ENCODE data around the gene SULF2. TPM values are rescaled to one million over a fixed set of nuclear protein-coding genes. Genes with fewer than 3 reads are reported as not detected.

SULF2 gene
- total and polyA plus RNA-seq, 9 of the 15 experiments (the other 6 are each of a cell fraction or from before 2014, with no cell fraction given) = 0.33 TPM; not detected in 8

- CTCF ChIA-PET (ENCODE audit: low intra/inter-chr PET ratio) = no interaction called here
- BruUV-seq (replicated peaks) = no TSS peak
- peaks cover 7 to 31% of the 10 kb centered on the region in 2 experiments; a peak in 4 of 5 replicates for H3K27me3 ChIP-seq (ENCODE audit: control insufficient read depth in 2 of 2, insufficient read depth in 2 of 2, low read length in 2 of 2)
- H3K9me3 ChIP-seq (replicated peaks; ENCODE audit: control insufficient read depth, insufficient read depth, low read depth, low read length) = no peaks in the 10 kb centered on the region
- FAIRE-seq (no peak), ATAC-seq (no peak), DNase-seq (ENCODE audit: extremely low read depth in 1 of 4, low spot score in 3 of 4) (no peak)
- POLR2A ChIA-PET = no interaction called here
- 0 out of 2 replicates have a peak, but pooled peaks cover 4% of the 10 kb centered on the region for H4K20me1 ChIP-seq (replicated peaks; ENCODE audit: control insufficient read depth, insufficient read depth, low read length)
- no peak overlapping the region for H3K9ac ChIP-seq (ENCODE audit: insufficient read depth in 1 of 2, low read depth in 2 of 2, low read length in 2 of 2)
- no peak overlapping the region for H2AFZ ChIP-seq (ENCODE audit: low read depth, low read length)
- intact Hi-C loops (cut with micrococcal nuclease) (no loop called here), in situ Hi-C loops (cut with MboI) (no loop called here)
- TF ChIP-seq BMI1 (IDR thresholded peaks at IDR 0.05; ENCODE audit: low read length) (no peak), ZBTB11 (CRISPR knock-in tag; IDR thresholded peaks at IDR 0.05) (peak in 1 of 3 experiments; percentile 34; a peak in 1 of 6 replicates)
- no peak overlapping the region for H3K27ac ChIP-seq (ENCODE audit: extremely low read depth, low read depth, low read length)
- H3K4me2 ChIP-seq (ENCODE audit: insufficient read depth, low read length) = no peak overlapping the region
- 0% methylated on average over 6 of the region's 6 CpGs for WGBS (ENCODE audit: insufficient coverage, low coverage, missing lambda C conversion rate)
- no peaks in the 10 kb centered on the region for H3K79me2 ChIP-seq (ENCODE audit: control insufficient read depth, insufficient read depth, low read length)
- H3K4me1 ChIP-seq (replicated peaks in 1 of 2; ENCODE audit: control insufficient read depth in 2 of 2, insufficient read depth in 2 of 2, low read length in 2 of 2) = peaks cover 0 to 3% of the 10 kb centered on the region in 2 experiments; a peak in 1 of 5 replicates
- no peaks in the 10 kb centered on the region for H3K9me1 ChIP-seq (ENCODE audit: control insufficient read depth, insufficient read depth, low read length)
- no peak overlapping the region for H3K4me3 ChIP-seq
- no peaks in the 10 kb centered on the region for H3K36me3 ChIP-seq (ENCODE audit: control insufficient read depth, insufficient read depth, low read length)
Measured at GRCh38 chr20:47799116-47799715, 13.9 kb upstream of the SULF2 start.
